HG02970 (cell line): ENCODE measurements around the gene PIK3R1.

Experiments used
- ATAC-seq: cut with Tn5 transposase; IDR thresholded peaks from one replicate; pipeline ENCODE4 v1.9.1; 2021; ENCODE audit warnings: mild to moderate bottlenecking, moderate library complexity, moderate number of reproducible peaks; ENCODE audit not compliant: unreplicated experiment, low FRiP score

PIK3R1 gene

DNA sequence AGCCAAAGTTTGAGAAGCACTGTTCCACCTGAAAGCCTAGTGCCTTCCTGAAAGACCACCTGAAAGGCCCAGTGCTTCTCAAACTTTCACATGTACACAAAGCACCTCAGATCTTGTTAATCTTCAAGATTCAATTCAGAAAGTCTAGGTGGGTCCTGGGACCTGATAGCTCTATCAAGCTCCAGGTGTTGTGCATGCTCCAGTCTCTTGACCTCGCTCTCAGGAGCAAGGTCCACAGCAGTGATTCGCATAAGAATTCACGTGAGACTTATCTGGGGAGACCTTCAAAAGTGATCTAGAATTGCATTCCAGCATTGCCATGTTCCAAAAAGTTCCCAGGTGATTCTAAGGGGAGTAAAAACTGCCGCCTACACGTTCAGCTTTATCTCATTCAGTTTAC is 102.1 kb downstream of the PIK3R1 start:
- no peak for ATAC-seq

DNA sequence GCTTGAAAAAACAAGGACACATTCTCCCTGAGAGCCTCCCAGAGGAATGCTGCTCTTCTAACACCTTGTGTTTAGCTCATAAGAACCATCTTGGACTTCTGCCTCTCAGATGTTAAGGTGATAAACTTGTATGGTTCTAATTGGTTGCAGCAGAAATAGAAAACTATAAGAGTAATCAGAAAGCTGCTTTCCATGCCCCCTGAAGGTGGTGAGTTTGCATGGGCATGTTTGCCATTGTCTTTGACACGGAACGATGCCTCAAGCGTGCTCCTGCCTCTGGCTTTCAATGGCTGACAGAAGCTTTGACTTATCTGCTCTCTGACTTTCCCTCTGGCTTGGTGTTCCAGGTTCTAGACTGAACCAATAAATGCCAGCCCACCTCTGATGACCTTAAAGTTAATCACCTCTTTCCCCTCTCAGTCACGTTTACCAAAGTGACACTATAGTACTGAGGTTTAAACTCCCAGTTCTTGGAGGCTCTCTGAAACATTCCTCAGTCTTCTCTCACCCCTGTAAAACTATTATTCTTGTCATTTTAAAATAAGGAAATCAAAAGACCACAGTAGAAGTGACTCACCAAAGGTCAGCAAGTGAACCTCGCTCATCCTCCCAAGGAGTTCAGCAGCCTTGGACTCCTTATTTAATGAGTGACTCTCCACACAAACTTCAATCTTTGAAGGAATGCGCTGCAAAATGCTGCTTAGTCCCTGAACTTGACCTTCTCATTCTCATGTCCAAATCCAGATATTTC is 103.6 kb downstream of the PIK3R1 start:
- no peak for ATAC-seq

DNA sequence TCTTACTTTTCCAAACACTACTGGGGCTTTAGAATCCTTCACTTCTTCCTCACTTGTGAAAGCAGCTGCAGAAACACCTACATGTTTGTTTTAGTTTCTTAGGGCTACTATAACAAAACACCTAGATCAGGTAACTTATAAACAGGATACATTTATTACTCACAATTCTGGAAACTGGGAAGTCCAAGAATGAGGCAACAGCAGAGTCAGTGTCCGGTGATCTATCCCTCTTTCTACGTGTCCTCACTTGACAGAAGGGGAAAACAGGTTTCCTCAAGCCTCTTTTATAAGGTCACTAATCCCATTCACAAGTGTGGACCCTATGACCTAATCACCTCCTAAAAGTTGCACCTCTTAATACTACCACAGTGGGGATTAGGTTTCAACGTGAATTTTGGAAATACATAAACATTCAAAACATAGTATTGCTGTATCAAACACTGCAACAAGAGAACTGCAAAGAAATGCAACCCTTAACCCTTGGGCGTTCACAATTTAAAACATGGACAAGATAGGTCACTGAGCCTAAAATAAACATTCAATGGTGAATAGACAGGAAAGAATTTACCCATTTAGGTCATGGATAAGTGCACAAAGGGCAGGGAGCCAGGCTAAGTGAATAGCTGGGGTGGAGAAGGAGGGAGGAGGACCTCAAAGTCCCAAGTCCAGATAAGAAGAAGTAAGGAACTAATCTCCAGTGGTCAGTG is 104.3 kb downstream of the PIK3R1 start:
- no peak for ATAC-seq

DNA sequence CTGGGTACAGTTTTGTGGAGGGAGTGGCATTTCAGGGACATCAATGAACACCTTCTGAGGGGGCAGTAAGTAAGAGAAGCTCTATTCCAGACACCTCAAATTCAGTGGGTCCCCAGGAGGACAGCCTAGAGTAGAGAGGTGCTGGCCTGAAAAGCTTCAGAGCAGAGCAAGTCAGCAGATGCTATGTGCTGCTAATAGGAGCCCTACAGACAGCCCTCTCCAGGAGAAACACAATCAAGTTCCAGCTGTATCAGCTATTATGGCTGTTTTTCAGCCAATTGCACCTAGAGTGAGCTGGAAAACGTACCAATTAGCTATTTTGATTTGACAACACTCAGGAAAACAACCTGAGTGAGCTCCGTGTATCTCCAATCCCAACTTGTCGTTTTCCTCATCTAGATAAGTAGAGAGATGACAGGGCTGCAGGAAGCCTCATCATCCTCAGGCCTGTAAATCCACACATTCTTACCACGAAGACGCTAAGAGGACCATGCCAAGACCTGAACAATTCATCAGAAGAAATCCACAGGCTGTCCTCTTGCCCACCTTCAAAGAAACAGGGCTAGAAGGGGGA is 104.9 kb downstream of the PIK3R1 start:
- no peak for ATAC-seq

DNA sequence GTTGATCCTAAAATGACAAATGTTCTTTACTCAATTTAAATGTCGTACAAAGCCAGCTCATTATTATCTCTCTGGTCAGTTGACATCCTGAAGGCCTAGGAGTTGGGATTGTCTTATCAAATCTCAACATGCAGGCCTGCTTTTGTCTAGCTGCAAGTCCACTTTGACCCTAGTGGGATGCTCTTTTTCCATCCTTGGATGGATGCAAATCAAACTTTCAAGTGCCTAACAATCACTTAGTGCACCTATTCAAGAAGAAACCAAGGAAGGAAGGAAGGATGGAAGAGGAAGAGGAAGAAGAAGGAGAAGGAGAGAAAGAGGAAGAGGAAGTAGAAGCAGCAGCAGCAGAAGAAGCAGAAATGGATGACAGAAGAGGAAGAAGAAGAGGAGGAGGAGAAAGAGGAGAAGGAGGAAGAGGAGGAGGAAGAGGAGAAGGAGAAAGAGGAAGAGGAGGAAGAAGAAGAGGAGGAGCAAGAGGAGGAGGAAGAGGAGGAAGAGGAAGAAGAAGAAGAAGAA is 109.6 kb downstream of the PIK3R1 start:
- ATAC-seq: no peak

DNA sequence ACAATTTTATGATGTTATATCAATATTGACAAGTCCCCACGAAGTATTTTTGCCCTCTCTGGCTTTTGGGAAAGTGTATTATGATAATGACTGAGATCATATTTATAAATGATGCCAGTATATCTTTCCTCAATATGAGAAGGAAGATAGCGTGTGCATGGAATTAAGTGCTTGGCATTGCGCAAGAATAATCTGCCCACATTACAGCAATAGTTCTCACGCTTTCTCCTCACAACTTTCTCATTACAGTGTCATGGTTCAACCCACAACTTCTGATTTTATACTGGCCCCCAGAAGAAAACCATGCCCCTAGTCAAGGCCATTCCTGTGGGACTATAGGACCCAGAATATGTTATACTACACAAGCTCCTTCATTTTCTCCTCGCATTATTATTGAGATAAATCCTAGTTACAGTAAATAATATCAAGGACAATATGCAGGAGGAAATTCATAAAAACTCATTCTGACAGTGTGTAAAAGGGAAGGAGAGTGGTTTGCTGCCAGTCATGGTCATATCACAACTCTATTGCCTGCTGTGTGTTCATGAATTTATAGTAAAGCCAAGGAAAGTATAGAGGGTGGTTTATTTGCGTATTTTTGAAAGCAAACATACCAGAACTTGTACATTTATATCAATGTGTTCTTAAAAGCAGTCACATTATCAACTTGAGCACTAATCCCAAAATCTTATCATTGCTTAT is 114.1 kb downstream of the PIK3R1 start:
- no peak for ATAC-seq

DNA sequence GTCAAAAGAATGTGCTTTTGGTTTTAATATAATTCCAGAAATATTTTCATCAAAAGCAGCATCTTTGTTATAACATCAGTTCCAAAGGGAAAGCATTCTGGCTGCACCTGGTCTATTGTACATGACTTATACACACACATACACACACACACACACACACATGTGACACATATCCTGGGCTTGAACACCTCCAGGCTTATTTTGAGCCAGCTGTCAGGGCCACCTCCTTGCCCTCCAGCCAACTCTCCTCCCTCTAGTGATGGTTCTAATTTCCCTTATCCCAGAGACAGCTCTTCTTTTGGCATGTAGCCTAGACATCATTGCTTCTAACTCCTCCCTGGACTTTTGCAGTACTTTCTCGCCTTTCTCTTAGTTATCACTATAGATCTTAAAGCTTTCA is 115.0 kb downstream of the PIK3R1 start:
- ATAC-seq: no peak

DNA sequence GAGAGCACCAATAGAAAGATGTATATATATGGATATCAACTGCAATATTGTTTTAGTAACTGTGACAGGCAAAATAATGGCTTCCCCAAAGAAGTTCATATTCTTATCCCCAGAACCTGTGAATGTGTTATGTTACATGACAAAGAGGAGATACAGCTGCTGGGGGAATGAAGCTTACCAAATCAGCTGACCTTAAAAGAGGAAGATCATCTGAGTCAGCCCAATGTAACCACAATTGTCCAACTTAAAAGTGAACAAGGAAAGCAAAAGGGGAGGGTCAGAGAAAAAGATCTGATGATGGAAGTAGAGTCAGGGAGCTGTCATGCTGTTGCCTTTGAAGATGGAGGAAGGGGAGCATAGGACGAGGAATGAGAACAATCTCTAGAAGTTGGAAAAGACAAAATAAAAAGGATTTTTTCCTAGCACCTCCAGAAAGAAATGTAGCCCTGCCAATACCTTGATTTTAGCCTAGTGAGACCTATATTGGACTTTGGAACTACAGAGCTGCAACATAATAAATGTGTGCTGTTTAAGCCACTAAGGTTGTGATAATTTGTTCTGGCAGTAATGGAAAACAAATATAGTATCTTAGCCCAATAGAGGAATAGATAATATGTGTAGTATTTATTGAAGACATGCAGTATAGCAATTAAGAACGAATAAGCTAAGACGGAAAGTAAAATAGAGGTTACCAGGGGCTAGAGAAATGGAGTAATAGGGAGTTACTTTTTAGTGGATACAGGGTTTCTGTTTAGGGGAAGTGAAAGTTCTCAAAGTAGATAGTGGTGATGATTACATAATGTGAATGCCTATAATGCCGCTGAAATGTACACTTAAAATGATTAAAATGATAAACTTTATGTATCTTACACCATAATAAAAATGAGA is 115.9 kb downstream of the PIK3R1 start:
- no peak for ATAC-seq

DNA sequence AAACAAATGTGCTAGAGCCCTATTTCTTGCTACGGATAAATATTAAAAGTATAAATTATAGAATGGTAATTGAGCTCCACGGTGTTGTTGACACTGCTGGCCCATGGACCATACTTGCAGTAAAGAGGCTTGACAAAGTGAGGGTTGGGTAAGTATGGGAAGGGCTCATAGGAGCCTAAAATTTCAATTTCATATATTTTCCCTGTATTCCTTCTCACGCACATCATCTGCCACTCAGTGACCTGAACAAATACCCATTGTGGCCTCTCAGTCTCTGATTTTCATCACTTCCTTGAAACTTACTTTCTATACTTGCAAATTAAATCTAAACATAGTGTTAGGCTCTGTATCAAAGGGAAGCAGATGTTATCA is 116.5 kb downstream of the PIK3R1 start:
- no peak for ATAC-seq

DNA sequence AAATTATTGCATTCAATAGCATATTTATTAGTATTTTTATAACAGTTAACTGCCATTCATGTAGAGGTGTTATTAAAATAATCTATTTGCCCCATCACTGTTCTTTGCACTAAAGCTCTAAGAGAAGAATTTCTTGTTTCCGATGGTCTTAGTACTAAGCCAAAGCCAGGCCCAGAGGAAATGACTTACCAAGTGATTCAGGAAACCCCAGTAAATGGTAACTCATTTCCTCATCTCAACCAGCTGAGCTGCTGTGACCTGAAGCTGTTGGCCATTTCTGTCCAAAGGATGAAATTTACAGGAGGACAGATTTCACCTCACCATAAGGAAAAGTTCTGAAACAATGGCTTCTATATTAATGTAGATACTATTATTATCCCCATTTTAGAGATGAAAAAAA is 117.0 kb downstream of the PIK3R1 start:
- ATAC-seq: no peak

DNA sequence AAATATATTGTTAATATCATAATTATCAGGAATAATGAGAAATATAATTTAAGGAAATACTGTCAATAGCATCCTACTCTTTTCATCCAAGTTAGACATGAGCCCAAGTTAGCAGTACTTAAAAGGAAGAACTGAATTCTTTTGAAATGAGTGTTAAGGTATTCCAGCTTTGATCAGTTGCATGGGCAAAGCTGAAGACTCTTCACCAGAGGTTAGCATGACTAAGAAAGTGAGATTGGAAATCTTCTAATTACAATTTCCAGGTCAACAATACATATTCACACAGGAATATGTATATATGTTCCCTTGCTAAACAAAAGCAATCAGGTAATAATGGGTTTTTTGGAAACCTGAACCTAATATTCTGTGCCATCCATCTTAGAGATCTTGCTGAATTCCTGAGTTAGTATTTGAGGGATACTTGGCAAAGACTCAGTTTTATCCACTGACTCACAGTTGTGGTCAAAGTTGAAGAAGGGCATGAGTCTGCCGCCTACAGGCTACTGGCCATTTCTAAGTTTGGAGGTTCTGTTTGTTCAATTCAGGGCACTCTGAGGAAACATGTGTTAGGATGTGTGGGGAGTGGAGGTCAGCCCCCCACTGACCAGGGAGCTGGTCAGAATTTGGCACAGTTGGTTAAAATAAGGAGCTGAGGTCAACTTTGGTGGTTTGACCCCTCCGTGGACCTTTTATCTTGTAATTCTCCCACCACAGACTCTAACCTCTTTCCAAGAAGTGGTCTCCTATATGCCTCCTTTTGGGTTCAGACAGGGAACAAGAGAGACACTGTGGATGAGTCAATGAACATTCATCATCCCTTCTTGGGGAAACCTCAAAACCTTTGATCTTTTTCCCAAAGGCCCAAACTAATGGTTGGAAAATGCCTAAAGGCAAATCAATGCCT is 118.3 kb downstream of the PIK3R1 start:
- ATAC-seq: no peak

DNA sequence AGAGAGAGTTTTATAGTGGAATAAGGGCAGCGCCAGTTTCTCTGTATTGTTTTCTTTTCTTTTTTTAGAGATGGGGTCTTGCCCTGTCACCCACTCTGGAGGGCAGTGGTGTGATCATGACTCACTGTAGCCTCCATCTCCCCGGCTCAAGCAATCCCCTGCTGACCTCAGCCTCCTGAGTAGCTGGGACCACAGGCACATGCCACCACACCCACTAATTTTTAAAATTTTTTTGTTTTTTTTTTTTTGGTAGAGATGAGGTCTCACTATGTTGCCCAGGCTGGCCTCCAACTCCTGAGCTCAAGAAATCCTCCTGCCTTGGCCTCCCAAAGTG is 119.0 kb downstream of the PIK3R1 start:
- ATAC-seq: no peak

DNA sequence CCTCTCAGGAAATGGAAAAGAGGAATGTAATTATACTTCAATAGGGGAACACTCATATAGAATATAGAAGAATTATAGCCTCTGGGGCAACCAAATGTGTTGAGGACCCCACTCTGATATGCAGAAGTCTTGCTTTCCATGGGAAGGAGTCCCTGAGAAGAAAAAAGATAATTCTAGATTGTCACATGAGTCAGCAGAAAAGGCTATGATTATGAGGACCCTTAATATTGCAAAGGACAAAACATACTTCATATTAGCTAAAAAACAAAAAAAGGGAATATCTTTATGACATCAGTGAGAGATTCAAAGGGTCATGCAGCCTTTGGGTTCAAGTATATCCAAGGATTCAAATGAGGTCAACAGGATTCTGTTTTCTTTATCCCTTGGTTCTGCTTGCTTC is 119.5 kb downstream of the PIK3R1 start:
- no peak for ATAC-seq

DNA sequence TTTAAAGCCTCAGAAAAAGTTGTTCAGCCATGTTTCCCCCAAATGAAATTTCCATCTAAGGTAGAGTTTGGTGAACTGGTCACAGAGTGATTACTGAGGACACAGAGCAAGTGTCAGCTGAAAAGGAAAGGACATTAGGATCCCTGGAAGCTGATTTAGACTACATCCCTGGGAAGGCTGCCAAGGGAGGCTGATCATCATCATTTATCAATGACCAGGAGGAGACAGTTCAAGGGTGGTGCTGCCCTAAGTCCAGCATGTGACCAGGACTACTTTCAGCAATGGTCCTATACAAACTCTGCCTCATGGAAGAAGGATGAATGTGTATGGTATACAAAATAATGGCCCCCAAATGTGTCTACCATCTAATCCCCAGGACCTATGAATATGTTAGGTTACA is 120.6 kb downstream of the PIK3R1 start:
- no peak for ATAC-seq

DNA sequence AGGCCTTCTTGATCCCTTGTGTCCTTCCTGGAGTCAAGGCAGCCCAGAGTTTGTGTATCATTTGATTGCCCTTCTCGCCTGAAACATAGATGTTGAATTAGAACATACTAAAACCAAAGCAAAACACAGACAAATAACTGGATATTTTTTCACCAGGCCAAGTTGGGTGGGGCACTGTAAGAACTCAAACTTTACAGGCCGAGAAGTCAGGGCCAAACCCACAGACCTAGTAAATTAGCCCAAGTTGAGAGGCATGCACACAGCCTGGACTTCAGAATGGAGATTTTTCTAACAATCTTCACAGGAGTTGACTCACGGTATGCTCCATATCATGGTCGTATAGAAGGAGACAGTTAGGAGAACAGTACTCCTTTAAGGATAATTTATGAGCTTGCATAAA is 121.7 kb downstream of the PIK3R1 start:
- ATAC-seq: no peak

DNA sequence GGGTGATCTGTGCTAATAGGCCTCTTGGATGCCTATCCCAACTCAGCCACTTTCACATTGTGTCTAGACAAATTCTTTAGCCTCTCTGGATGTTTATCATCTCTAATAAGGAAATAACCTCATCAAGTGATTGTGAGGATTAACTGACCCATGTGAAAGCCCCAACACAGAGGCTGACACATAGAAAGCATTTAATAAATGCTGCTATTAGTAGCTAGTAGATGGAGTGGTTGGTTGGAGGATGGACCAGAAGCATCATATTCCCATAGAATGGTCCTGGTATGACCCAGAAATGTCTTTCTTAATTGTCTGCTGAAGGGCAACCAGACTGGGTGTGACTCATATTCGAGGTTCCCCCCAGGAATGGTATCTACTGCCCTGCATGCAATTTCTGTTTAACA is 124.4 kb downstream of the PIK3R1 start:
- no peak for ATAC-seq

DNA sequence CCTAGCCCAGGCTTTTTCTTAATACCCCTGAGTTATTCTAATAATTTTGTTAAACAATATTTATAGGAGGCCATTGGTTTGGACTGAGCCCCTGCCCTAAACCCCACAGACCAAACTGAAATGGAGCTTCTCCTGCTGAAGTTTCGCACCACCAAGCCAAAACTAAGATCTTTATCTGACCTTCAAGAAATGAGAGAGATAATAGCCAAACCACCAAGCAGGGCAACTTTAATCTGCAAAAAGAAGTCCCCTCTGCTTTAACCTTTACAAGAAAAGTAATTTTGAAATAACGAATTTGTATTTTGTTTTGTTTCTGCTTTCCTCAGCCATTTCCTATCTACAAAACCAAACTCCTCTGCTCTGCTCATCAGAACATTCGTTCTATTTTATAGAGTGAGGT is 125.5 kb downstream of the PIK3R1 start:
- no peak for ATAC-seq

DNA sequence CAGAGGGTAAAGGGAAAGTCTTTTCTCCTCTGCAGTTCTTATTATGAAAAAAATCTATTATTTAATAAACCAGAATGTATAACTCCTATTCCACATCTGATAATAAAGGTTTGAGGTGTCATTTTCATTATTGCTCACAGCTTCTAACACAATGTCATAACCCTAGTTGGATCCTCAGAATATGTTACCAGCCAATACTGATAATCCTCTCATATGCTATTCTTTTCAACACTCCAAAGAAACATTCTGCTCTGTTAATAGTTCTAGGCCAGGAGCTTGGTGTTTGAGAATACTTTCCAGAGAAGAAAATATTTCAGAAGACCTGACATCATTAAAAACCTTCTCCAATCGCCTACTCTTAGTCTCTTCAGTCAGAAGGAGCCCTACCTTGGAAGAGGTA is 127.1 kb downstream of the PIK3R1 start:
- no peak for ATAC-seq

DNA sequence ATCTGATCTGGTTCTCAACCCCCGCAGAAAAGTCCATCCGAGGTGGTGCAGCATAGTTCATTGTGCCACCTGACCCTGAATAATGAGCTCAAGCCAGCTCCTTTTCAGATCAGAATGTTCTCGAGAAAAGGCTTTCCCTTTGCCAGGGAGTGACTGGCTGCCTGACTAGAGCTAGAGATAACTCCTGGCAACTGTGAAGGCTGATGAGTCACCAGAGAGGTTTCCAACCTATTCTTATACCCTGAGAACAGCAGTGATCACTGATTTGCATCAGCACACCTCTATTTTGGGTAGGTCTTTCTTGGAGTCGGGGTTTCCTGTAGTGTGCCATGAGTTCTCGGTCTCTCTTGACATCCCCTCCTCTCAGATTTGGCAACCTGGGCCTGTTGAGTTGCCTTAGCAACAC is 127.9 kb downstream of the PIK3R1 start:
- no peak for ATAC-seq
